Ishikawa (cell line): Measurements from ENCODE around the gene CAMTA1.

Experiments
- CEBPB ChIP-seq: IDR thresholded peaks from 2 replicates; pipeline ENCODE4 v1.6.1; 2012
- CREB1 ChIP-seq: IDR thresholded peaks from 2 replicates; pipeline ENCODE4 v1.6.1; 2012; ENCODE audit warnings: low read depth
- EP300 ChIP-seq: IDR thresholded peaks from 2 replicates; pipeline ENCODE4 v1.6.1; 2012; ENCODE audit warnings: borderline replicate concordance
- FOXM1 ChIP-seq: IDR thresholded peaks from 2 replicates; pipeline ENCODE4 v1.6.1; 2012; ENCODE audit warnings: low read depth, borderline replicate concordance
- REST ChIP-seq: IDR thresholded peaks from 2 replicates; pipeline ENCODE4 v1.6.1; 2012; ENCODE audit warnings: low read depth, mild to moderate bottlenecking
- TCF12 ChIP-seq: IDR thresholded peaks from 2 replicates; pipeline ENCODE4 v1.6.1; 2012; ENCODE audit warnings: low read depth
- YY1 ChIP-seq: IDR thresholded peaks from 2 replicates; pipeline ENCODE4 v1.6.1; 2012; ENCODE audit warnings: low read depth
- TF ChIP-seq, protein P1 (sequence below): IDR thresholded peaks from 2 replicates; pipeline ENCODE4 v1.6.1; 2012

DNA sequence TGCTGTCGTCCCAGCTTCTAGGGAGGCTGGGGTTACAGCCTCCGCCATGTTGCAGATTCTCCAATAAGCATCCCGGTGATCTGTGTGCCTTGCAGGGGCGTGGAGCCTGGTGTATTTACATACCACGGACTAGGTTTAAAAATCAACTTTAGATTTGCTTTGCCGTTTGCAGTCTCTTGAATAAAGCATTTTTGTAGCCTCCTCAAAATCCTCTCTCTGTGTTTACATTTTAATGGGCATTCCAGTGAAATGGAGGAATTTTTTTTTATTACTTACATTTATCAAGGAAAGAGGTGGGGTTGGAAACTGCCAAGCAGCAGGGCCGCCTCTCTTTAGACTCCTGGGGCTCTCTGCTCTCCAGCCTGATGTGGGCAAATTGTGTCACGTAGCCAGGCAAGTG, 548.4 kb downstream of the CAMTA1 start:
- no peak for TF ChIP-seq CEBPB
- no peak for TF ChIP-seq FOXM1
- no peak for TF ChIP-seq YY1
- TF ChIP-seq REST = no peak
- no peak for TF ChIP-seq TCF12
- TF ChIP-seq CREB1 = no peak
- TF ChIP-seq, protein P1, sequence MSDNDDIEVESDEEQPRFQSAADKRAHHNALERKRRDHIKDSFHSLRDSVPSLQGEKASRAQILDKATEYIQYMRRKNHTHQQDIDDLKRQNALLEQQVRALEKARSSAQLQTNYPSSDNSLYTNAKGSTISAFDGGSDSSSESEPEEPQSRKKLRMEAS = no peak
- TF ChIP-seq EP300 = no peak
